Karpas-422 (cell line): ENCODE measurements around the gene SPATA25. TPM values are rescaled to one million over a fixed set of nuclear protein-coding genes. Genes with fewer than 3 reads are reported as not detected.
"Not testable (repeated sequence)": the region's sequence is repeated elsewhere in the genome, so short reads cannot be mapped to it uniquely, and the experiment has no call there.

Experiments used
- DNase-seq: peaks from one replicate; pipeline ENCODE4 v3.0.0-alpha.2; 2015
- H2AFZ ChIP-seq: fragments of 200-600 bp; sonication (generic); 2 replicates; pipeline ENCODE4 v1.6.1; 2014; ENCODE audit warnings: antibody characterized with exemption, low read length, mixed read lengths
- H3K27ac ChIP-seq: fragments of 200-600 bp; sonication (generic); 2 replicates; pipeline ENCODE4 v1.5.1; 2014; ENCODE audit warnings: mild to moderate bottlenecking, low read length, moderate library complexity
- H3K27me3 ChIP-seq: fragments of 200-600 bp; sonication (generic); 2 replicates; pipeline ENCODE4 v1.6.1; 2014; ENCODE audit warnings: low read length, mixed read lengths
- H3K36me3 ChIP-seq: fragments of 200-600 bp; sonication (generic); 2 replicates; pipeline ENCODE4 v1.6.1; 2014; ENCODE audit warnings: low read length, mixed read lengths; ENCODE audit not compliant: insufficient read depth
- H3K4me1 ChIP-seq: fragments of 200-600 bp; sonication (generic); 2 replicates; pipeline ENCODE4 v1.6.1; 2014; ENCODE audit warnings: mild to moderate bottlenecking, low read length, mixed read lengths
- H3K4me2 ChIP-seq: fragments of 200-600 bp; sonication (generic); 2 replicates; pipeline ENCODE4 v1.6.1; 2014; ENCODE audit warnings: low read length, low read depth, mild to moderate bottlenecking; ENCODE audit not compliant: poor library complexity, severe bottlenecking
- H3K4me3 ChIP-seq: fragments of 200-600 bp; sonication (generic); 2 replicates; pipeline ENCODE4 v1.5.1; 2014; ENCODE audit warnings: mild to moderate bottlenecking, antibody characterized with exemption, low read length, mixed read lengths
- H3K79me2 ChIP-seq: fragments of 200-600 bp; sonication (generic); 2 replicates; pipeline ENCODE4 v1.6.1; 2014; ENCODE audit warnings: mild to moderate bottlenecking, low read length, mixed read lengths
- H3K9ac ChIP-seq: fragments of 200-600 bp; sonication (generic); 2 replicates; pipeline ENCODE4 v1.6.0; 2014; ENCODE audit warnings: low read length
- H3K9me2 ChIP-seq: fragments of 200-600 bp; sonication (generic), shearing (Covaris generic); replicated peaks from 2 replicates; pipeline ENCODE4 v1.6.0; 2014; ENCODE audit warnings: mild to moderate bottlenecking, low read length, moderate library complexity; ENCODE audit not compliant: insufficient read depth
- H3K9me3 ChIP-seq: fragments of 300-700, 200-600 bp; sonication (generic); 2 replicates; pipeline ENCODE4 v1.6.1; 2014; ENCODE audit warnings: low read length, mixed read lengths
- H4K20me1 ChIP-seq: fragments of 200-600 bp; sonication (generic); 2 replicates; pipeline ENCODE4 v1.6.1; 2014; ENCODE audit warnings: mild to moderate bottlenecking, antibody characterized with exemption, low read length, low read depth; ENCODE audit not compliant: insufficient read depth
- total RNA-seq: library from RNA; depleted of rRNA; stranded (reverse); fragments of >200 nt; shearing (Covaris generic); gene quantifications from 2 replicates; pipeline ENCODE4 v1.2.3, GENCODE V29; 2014; ENCODE audit warnings: low replicate concordance; rRNA removed

SPATA25 gene, protein sequence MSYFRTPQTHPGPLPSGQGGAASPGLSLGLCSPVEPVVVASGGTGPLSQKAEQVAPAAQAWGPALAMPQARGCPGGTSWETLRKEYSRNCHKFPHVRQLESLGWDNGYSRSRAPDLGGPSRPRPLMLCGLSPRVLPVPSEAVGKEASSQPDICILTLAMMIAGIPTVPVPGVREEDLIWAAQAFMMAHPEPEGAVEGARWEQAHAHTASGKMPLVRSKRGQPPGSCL
- total RNA-seq = 4.7 TPM in 1 of 2 replicates, not detected in the other

DNA sequence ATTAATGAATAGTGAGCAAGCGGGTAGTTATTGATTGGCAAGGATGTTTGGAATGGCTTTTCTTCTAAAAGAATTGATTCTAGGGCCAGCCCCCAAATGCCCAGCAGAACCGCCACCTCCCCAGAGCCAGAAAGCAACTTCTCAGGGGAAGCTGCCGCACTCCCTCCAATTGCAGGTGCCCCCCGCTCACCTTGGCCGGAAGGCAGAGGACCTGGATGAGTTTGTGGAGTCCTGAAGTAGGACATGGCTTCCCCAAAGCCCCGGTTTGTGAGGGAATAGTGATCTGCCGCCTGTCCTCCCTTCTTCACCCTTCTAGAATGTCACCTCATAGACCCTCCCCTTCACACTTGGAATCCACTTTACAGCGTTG, at the start of gene SPATA25:
SPATA25 (minus strand) TSS at position 277 of the 370 bp plus-strand sequence; CDS start at position 245, 32 bp downstream.
- no peak within 1 kb of the TSS for H3K9ac ChIP-seq
- H3K79me2 ChIP-seq = peaks cover 38% of the 10 kb centered on the region
- H4K20me1 ChIP-seq = no peaks in the 10 kb centered on the region
- H3K27me3 ChIP-seq = no peaks in the 10 kb centered on the region
- DNase-seq = no peak
- no peak within 1 kb of the TSS for H3K27ac ChIP-seq
- no peak within 1 kb of the TSS for H3K4me2 ChIP-seq
- H3K9me2 ChIP-seq = no peaks in the 10 kb centered on the region
- H3K36me3 ChIP-seq = peaks cover 17% of the 10 kb centered on the region
- no peaks in the 10 kb centered on the region for H3K9me3 ChIP-seq
- peaks cover 27% of the 10 kb centered on the region for H3K4me1 ChIP-seq
- H2AFZ ChIP-seq = no peak within 1 kb of the TSS
- H3K4me3 ChIP-seq = no peak within 1 kb of the TSS

DNA sequence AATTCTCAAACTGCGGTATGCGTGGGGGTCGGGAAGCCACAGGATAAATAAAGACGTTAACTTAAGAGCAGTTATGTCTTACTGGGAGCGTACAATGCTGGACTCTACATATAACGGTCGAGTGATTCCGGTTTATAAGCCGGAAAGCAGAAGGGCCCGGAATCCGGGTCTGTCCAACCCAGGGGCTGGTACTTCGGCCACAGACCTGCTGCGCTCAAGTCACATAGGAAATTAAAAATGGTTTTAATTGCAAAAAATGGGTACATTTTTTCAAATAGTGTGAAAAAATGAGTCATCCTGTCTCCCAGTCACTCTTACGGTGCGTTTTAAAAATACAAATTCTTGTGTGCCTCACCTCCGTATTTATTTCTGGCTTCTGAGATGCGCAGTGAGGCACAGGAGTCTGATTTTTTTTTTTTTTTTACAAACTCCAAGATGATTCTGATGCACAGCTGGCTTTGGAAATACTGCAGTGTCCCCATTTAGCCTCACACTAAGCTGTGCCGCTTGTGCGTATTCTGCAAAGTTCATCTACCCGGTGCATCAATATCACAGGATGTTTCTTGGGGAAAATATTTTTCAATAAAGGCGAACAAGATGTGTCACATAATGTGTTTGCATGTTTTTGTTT, 48.1 kb upstream of the SPATA25 start:
- DNase-seq = no peak
- Histone ChIP-seq H3K79me2 (peaks cover 31% of the 10 kb centered on the region), H3K9me2 (no peaks in the 10 kb centered on the region), H3K4me2 (peak overlapping the region; percentile 92), H3K4me1 (peaks cover 11% of the 10 kb centered on the region), H4K20me1 (no peaks in the 10 kb centered on the region), H3K4me3 (peak overlapping the region; percentile 95), H3K36me3 (peaks cover 20% of the 10 kb centered on the region; the same call in 1 of the 2 replicates), H3K27ac (peak overlapping the region; percentile 35), H2AFZ (peak overlapping the region; percentile 64; the same call in 1 of the 2 replicates), H3K27me3 (no peaks in the 10 kb centered on the region), H3K9me3 (no peaks in the 10 kb centered on the region), H3K9ac (peak overlapping the region; percentile 70)

DNA sequence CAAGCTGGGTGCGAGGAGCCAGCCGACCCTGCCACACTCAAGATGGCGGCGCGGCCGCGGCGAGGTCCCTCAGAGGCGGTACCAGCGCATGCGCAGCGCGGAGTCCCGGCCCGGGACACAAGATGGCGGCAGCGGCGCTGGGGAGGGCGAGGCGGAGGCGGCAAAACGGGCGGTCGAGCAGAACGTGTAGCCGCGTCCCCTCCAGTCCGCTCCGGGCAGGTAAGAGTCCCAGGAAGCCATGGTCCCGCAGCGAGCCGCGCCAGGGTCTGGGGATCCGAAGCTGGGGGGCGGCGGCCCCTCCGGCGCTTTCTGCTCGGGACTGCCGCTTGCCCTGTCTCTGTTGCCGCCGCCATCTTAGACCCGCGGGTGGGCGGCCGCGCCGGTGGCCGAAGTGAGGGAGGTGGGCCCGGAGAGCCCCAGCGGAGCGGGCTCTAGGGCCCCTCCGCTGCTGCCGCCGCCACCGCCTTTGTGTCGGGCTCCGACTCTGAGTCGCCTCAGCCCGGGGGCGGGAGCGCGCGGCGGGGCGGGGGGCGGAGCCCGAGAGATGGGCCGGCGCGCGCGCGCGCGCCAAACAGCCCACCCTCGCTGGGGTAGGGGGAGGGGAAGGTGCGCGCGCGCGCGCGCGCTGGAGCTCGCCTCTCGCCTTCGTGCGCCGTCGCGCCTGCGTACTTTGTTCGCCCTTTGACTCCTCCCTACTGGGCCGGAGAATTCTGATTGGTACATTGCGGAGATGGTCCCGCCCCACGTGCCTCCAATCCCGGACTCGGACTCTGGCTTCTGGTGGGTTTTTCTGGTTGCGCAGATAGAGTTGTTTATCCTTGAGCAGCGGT, 47.4 kb upstream of the SPATA25 start, which contains the start of gene PCIF1:
PCIF1 (plus strand) TSS at position 98 of the 830 bp plus-strand sequence. CDS start 4,317 bp downstream, outside the sequence.
- Histone ChIP-seq H3K4me1 (peaks cover 11% of the 10 kb centered on the region), H3K9me3 (no peaks in the 10 kb centered on the region), H3K9me2 (no peaks in the 10 kb centered on the region), H3K27ac (peak within 1 kb of the TSS; percentile 87), H3K9ac (peak within 1 kb of the TSS; percentile 99), H3K79me2 (peaks cover 31% of the 10 kb centered on the region), H2AFZ (peak within 1 kb of the TSS; percentile 75; the same call in 1 of the 2 replicates), H3K4me3 (peak within 1 kb of the TSS; percentile 95), H3K36me3 (peaks cover 14% of the 10 kb centered on the region; the same call in 1 of the 2 replicates), H4K20me1 (no peaks in the 10 kb centered on the region), H3K4me2 (peak within 1 kb of the TSS; percentile 94), H3K27me3 (no peaks in the 10 kb centered on the region)
- DNase-seq = peak; percentile 99

DNA sequence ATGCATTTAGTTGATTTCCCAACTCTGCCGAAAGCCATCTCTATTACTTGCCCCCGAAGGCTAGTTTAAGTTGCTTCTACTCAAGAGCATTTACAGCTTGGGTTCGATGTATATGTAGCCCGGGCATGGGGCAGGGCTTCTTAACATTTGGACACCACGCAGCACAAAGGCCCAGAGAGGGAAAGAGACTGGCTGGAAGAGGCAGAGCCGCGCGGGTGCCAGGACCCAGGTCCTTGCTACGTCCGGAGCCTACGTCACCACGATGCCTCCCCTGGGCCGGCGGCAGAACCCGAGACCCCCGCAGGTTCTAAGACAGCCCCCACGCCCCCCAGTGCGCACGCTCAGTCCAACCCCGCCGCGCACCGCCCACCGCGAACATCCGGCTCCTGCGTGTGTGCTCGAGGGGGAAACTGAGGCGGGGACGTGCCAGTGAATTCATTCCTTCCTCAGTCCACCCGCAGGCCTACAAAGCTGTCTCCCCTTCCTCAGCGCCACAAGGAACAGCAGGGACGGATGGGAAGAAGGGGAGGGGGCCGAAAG, 46.7 kb upstream of the SPATA25 start:
- Histone ChIP-seq H4K20me1 (no peaks in the 10 kb centered on the region), H3K27me3 (no peaks in the 10 kb centered on the region), H3K4me3 (peak overlapping the region; percentile 95), H3K36me3 (peaks cover 7% of the 10 kb centered on the region; the same call in 1 of the 2 replicates), H3K9ac (peak overlapping the region; percentile 99), H3K4me1 (peaks cover 11% of the 10 kb centered on the region), H3K9me3 (no peaks in the 10 kb centered on the region), H3K9me2 (no peaks in the 10 kb centered on the region), H2AFZ (peak overlapping the region; percentile 75; the same call in 1 of the 2 replicates), H3K4me2 (peak overlapping the region; percentile 94), H3K79me2 (peaks cover 31% of the 10 kb centered on the region), H3K27ac (peak overlapping the region; percentile 87)
- DNase-seq = peak; percentile 90

DNA sequence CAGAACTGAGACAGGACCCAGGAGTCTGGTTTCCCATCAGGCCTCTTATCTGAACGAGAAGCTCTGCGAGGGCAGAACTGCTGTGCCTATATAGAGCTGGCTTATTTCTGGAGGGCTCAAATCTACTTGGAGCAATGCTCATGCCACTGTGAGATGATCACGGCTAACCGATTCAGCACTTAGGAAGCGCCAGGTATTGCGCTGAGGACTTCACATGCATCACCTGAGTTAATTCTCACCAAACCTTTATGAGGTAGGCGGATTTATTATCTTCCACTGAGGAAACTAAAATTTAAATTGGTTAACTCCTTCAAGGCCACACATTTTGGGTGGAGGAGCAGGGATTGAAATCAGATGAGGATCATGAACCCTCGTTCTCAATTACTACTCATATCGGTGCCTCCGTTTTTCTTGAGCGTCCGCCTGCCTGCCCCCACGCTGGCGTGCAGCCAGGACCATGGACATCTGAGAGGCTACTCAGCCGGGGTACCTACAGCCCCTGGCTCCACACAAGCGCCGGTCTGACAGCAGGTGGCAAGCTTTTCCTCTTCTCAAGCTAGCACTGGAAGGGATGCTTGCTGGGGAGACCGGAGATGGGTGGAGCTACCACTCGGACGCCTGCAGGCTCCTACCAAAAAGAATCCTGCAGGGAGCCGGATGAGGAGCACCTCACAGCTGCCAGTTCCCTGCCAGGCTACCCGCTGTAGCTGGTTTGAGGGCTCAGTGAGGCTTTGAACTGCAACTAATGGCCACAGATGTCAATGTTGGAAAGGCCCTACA, 46.0 kb upstream of the SPATA25 start:
- H3K4me2 ChIP-seq = peak overlapping the region; percentile 94
- H3K9me3 ChIP-seq = no peaks in the 10 kb centered on the region
- H3K27me3 ChIP-seq = no peaks in the 10 kb centered on the region
- H3K9me2 ChIP-seq = no peaks in the 10 kb centered on the region
- H3K4me3 ChIP-seq = peak overlapping the region; percentile 95
- peaks cover 5% of the 10 kb centered on the region; the same call in 1 of the 2 replicates for H3K36me3 ChIP-seq
- no peaks in the 10 kb centered on the region for H4K20me1 ChIP-seq
- peaks cover 31% of the 10 kb centered on the region for H3K79me2 ChIP-seq
- DNase-seq = peak; percentile 70
- H3K4me1 ChIP-seq = peaks cover 11% of the 10 kb centered on the region
- H3K9ac ChIP-seq = peak overlapping the region; percentile 99
- H3K27ac ChIP-seq = peak overlapping the region; percentile 87; the same call in 1 of the 2 replicates
- peak overlapping the region; percentile 75; the same call in 1 of the 2 replicates for H2AFZ ChIP-seq

DNA sequence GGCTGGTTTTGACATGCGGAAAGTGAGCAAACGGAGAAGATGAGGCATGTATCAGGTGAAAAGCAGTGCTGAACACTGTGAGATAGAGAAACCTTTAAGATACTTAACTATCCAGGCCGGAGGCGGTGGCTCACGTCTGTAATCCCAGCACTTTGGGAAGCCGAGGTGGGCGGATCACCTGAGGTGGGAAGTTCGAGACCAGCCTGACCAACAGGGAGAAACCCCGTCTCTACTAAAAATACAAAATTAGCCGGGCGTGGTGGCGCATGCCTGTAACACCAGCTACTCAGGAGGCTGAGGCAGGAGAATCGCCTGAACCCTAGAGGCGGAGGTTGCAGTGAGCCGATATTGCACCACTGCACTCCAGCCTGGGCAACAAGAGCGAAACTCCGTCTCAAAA, 44.3 kb upstream of the SPATA25 start:
- DNase-seq, H3K9ac ChIP-seq, H3K4me2 ChIP-seq: not testable (repeated sequence)

DNA sequence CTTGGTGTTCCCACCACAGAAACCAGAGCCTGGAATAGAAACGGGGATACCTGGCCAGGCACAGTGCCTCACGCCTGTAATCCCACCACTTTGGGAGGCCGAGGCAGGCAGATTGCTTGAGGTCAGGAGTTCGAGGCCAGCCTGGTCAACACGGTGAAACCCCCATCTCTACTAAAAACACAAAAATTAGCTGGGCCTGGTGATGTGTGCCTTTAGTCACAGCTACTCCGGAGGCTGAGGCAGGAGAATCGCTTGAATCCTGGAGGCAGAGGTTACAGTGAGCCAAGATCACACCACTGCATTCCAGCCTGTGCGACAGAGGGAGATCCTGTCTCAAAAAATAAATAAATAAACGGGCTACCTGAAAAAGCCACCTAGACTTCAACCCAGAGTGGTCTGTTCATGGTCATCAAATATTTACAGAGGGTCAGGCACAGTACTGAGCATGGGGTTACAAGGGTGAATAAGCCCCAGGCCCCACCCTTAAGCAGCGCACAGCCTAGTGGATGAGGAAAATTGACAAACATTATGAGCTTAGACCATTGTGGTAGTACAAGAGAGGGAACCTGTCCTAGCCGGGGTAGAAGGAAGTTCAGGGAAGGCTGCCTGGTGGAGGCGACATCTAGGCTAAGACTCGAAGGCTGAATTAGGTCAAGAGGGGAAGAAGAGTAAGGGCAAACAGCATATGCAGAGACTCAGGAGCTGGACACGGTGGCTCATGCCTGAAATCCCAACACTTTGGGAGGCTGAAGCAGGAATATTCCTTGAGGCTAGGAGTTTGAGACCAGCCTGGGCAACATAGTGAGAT, 39.9 kb upstream of the SPATA25 start:
- no peak for DNase-seq
- Histone ChIP-seq H3K9me3 (no peaks in the 10 kb centered on the region), H3K79me2 (no peaks in the 10 kb centered on the region), H3K4me2 (no peak overlapping the region), H2AFZ (no peak overlapping the region), H3K4me3 (no peak overlapping the region), H3K4me1 (no peaks in the 10 kb centered on the region), H3K27ac (no peak overlapping the region), H3K9me2 (no peaks in the 10 kb centered on the region), H3K27me3 (no peaks in the 10 kb centered on the region), H3K9ac (no peak overlapping the region), H3K36me3 (no peaks in the 10 kb centered on the region), H4K20me1 (no peaks in the 10 kb centered on the region)

More for the DNA sequence above, 44.3 kb upstream of the SPATA25 start:
- Histone ChIP-seq H3K79me2 (peaks cover 13% of the 10 kb centered on the region), H3K4me1 (peaks cover 11% of the 10 kb centered on the region)
- not testable (repeated sequence) for H4K20me1 ChIP-seq, H3K27me3 ChIP-seq, H2AFZ ChIP-seq, H3K9me2 ChIP-seq, H3K9me3 ChIP-seq, H3K4me3 ChIP-seq, H3K27ac ChIP-seq, H3K36me3 ChIP-seq
